GM12865 (cell line): Measurements from ENCODE around the gene TMEM248.

Experiments
- DNase-seq: peaks from one replicate; pipeline ENCODE4 v3.0.0; 2010; ENCODE audit warnings: low read depth
- H3K4me3 ChIP-seq: 2 replicates; pipeline ENCODE4 v1.5.1; 2011; ENCODE audit warnings: mild to moderate bottlenecking, low read depth, low read length, control low read depth
- CTCF ChIP-seq: IDR thresholded peaks from 2 replicates; pipeline ENCODE4 v1.5.1; 2011; ENCODE audit warnings: low read length, control low read depth, low read depth, inconsistent platforms; ENCODE audit not compliant: insufficient read depth; ENCODE audit errors: missing control alignments

Gene TMEM248

GRCh38 chr7:66950763-66951162 is 29.7 kb downstream of the TMEM248 start:
- H3K4me3 ChIP-seq, result no peak overlapping the region
- DNase-seq, result no peak
- TF ChIP-seq CTCF, result no peak

DNA sequence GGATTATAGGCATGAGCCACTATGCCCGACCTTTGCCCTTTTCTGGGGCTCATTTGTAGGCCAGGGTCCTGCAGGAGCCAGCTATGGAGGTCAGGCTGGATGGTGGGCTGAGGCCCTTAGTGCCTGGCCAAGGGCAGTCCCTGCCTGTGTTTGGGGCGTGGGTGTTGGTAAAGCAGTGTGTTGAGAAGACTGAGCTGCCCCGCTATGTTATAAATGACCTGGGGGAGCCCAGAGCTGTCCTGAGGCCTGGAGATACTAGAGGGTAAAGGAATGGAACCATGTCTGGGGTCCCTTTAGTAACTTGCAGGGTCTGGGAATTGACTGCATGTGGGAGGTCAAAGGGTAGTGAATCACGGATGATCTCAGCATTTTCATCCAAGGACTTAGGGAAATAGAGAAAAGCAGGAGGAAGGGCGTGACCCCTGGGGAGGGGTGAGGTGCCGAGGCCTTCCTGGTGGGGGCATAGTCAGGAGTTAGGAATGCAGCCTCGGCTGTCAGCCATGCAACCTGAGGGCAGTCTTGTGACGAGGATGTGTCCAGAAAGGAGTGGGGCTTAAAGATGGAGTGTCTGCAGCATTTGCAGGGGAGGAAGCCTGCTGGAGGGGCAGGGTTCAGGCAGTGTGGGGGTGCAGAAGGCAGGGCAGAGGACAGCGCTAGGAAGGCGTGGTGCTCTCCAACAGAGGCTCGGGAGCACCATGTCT is 31.5 kb downstream of the TMEM248 start:
- TF ChIP-seq CTCF, result no peak
- no peak for DNase-seq
- H3K4me3 ChIP-seq, result no peak overlapping the region

DNA sequence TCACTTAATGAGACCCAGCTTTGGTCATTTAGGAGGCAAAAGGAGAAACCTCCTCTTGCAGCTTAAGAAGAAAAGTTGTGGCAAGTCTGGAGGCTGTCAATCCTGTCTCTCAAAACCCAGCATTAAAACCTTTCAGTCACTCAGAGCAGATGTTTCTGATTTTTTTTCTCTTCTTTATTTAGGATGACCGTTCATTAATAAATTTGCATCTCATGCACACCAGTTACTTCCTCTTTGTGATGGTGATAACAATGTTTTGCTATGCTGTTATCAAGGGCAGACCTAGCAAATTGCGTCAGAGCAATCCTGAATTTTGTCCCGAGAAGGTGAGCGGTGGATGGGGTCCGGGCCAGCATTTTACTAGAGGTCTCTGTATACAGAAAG is 32.0 kb downstream of the TMEM248 start:
- no peak overlapping the region for H3K4me3 ChIP-seq
- TF ChIP-seq CTCF, result no peak
- DNase-seq, result no peak

DNA sequence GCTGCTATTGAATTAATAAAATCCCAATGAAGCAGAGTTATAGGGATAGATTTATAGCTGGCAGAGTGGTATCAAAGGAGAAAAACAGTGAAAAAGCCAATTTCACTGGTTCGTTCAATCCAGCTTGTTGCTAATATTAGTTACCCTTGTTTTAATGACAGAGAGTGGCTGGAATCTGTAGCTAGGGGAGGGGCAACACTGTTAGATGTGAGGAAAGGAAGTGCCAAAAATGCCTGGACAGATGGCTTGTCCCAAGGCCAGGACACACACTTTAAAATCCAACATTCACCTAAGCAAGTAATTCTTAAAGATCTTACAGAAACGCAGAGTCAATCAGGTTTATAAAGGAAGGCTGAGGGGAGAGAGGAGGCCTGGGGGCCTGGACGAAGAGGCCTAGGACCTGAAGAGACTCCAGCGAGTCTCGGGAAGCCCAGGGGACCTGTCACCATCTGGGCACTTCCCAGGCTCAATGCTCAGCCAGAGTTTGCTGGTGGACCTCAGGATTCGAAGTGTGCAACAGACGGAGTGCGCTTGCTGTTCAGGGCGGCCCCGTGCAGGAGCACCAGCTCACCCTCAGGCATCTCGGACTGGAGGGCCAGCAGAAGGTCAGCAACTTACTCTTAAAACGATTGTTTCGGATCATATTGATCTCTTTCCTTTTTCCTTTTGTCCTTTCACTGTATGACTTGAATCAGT is 36.7 kb downstream of the TMEM248 start:
- H3K4me3 ChIP-seq, result no peak overlapping the region
- TF ChIP-seq CTCF, result no peak
- DNase-seq, result no peak

- no peak overlapping the region for H3K4me3 ChIP-seq
- TF ChIP-seq CTCF, result no peak
- DNase-seq, result no peak
These were observed 37.7 kb downstream of the TMEM248 start for GRCh38 chr7:66958538-66959350.

GRCh38 chr7:66960192-66960591 is 39.2 kb downstream of the TMEM248 start:
- no peak overlapping the region for H3K4me3 ChIP-seq
- no peak for TF ChIP-seq CTCF
- DNase-seq, result no peak
